ENCODE data around the gene ZC3H11A.

- TF ChIP-seq CTCF (IDR thresholded peaks at IDR 0.05; ENCODE audit: extremely low read depth in 1 of 2, insufficient read depth in 1 of 2, low read depth in 1 of 2, low read length in 2 of 2) (no peak), MAX (IDR thresholded peaks at IDR 0.05; ENCODE audit: insufficient read depth, insufficient read length) (no peak), JUN (IDR thresholded peaks at IDR 0.05; ENCODE audit: borderline replicate concordance, insufficient read depth, insufficient read length, low read depth) (no peak), POLR2A (IDR thresholded peaks at IDR 0.05; ENCODE audit: low read depth, low read length) (no peak), EZH2 (IDR thresholded peaks at IDR 0.05; ENCODE audit: borderline replicate concordance, low read depth, low read length, severe bottlenecking) (no peak)
These were observed 18.3 kb downstream of the ZC3H11A start for GRCh38 chr1:203813581-203814341.

All from endothelial cell of umbilical vein (primary cell).